ENCODE measurements around the gene NEUROG1. TPM values are rescaled to one million over a fixed set of nuclear protein-coding genes. Genes with fewer than 3 reads are reported as not detected.
A peak's percentile ranks its signal among the peaks of the same experiment; 100 is the strongest.

Gene NEUROG1
- total RNA-seq, 1 experiment from 2014 or later: not detected

- ChIA-PET CTCF (interaction anchor here (0.6 to 32.2 kb wide), 47 partner anchors 11 to 663 kb away, joined by 3 to 2166 read pairs (median 5); partner anchors contain the start of genes CXCL14, DCANP1, SLC25A48 and TIFAB), POLR2A (interaction anchor here (0.6 to 6.8 kb wide), 7 partner anchors 83 to 325 kb away, joined by 3 to 88 read pairs (median 3); no protein-coding TSS in a partner anchor)
- Mint-ChIP-seq H3K4me3 (ENCODE audit: unreplicated experiment) (no peak overlapping the region), H3K9me3 (ENCODE audit: unreplicated experiment) (no peaks in the 10 kb centered on the region), H3K36me3 (ENCODE audit: insufficient read depth, unreplicated experiment) (no peaks in the 10 kb centered on the region), H3K27ac (ENCODE audit: low read depth, unreplicated experiment) (no peak overlapping the region), H3K27me3 (ENCODE audit: insufficient read depth, unreplicated experiment) (peaks cover 40% of the 10 kb centered on the region), H3K4me1 (ENCODE audit: insufficient read depth, unreplicated experiment) (peaks cover 5% of the 10 kb centered on the region)
- peak; percentile 78 for DNase-seq (ENCODE audit: unreplicated experiment)
- no TSS peak for BruUV-seq (replicated peaks)
- TF ChIP-seq, protein P1, sequence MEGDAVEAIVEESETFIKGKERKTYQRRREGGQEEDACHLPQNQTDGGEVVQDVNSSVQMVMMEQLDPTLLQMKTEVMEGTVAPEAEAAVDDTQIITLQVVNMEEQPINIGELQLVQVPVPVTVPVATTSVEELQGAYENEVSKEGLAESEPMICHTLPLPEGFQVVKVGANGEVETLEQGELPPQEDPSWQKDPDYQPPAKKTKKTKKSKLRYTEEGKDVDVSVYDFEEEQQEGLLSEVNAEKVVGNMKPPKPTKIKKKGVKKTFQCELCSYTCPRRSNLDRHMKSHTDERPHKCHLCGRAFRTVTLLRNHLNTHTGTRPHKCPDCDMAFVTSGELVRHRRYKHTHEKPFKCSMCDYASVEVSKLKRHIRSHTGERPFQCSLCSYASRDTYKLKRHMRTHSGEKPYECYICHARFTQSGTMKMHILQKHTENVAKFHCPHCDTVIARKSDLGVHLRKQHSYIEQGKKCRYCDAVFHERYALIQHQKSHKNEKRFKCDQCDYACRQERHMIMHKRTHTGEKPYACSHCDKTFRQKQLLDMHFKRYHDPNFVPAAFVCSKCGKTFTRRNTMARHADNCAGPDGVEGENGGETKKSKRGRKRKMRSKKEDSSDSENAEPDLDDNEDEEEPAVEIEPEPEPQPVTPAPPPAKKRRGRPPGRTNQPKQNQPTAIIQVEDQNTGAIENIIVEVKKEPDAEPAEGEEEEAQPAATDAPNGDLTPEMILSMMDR (IDR thresholded peaks at IDR 0.05; ENCODE audit: unreplicated experiment): peak; percentile 76
- intact Hi-C loops (cut with micrococcal nuclease): loop anchor here (1.0 kb wide), 1 partner anchor 276 kb away; no protein-coding TSS in a partner anchor
These were observed 18.1 kb upstream of the NEUROG1 start for GRCh38 chr5:135553688-135554462.

DNA sequence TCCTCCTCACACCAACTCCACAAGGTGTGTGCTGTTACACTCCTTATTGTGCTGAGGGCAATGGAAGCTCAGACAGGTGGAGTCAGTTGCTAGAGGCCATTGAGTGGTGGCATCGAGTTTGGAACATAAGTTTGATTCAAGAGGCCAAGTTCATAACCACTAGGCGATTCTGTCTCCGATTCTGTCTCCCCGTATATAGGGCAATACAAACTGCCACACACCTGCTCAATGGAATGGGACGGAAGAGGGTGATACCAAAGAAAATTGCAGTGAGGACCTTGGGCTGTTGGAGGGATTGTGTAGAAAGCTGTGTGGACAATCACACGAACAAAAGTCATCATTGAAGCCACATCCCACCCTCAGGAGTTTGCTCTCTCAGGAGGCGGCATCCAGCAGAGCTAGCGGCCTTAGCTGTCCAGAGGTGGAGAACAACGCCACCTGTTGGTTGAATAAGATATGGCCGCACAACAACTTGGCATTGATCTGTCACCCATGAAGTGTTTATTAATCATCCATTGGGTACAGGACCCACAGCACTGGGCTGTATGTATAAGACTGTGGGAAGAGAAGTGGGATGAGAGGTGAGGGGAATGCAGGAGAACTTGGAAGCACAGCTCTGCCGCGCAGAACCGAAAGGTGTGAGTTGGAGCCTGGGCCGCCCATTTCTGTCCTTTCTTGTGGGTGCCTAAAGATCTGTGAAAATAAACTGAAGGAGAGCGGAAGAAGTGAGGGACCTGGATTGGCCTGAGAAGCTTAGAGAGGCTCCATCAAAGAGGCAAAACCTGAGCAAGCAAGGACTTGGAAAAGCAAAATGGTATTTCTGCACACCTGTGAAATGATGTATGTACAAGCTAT lies 16.1 kb upstream of the NEUROG1 start:
- H3K27ac Mint-ChIP-seq (ENCODE audit: low read depth, unreplicated experiment): no peak overlapping the region

DNA sequence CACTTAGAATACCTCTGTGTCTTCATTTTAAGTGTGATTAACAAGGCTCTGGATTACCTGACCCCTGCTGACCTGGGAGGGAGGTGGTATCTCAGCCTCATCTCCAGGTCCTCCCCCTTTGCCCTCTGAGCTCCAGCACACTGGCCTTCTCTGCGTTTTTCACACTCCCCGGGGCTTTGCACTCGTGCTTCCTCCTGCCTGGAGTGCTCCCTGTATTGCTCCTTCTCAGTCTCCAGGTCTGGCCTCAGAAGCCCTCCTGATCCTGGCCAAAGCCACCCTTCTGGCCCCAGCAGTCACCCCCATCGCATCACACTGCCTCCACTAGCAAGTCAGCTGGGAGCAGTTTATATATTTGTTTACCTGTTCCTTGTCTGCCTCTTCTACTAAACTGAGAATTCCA lies 13.6 kb upstream of the NEUROG1 start:
- Mint-ChIP-seq H3K4me3 (ENCODE audit: unreplicated experiment) (no peak overlapping the region), H3K9me3 (ENCODE audit: unreplicated experiment) (no peaks in the 10 kb centered on the region), H3K36me3 (ENCODE audit: insufficient read depth, unreplicated experiment) (no peaks in the 10 kb centered on the region), H3K27ac (ENCODE audit: low read depth, unreplicated experiment) (no peak overlapping the region), H3K27me3 (ENCODE audit: insufficient read depth, unreplicated experiment) (peaks cover 13% of the 10 kb centered on the region), H3K4me1 (ENCODE audit: insufficient read depth, unreplicated experiment) (peaks cover 5% of the 10 kb centered on the region)
- POLR2A ChIA-PET: interaction anchor here (1.8 to 6.8 kb wide), 2 partner anchors 12 to 85 kb away, joined by 6 to 88 read pairs; no protein-coding TSS in a partner anchor
- TF ChIP-seq, protein P1 (IDR thresholded peaks at IDR 0.05; ENCODE audit: unreplicated experiment): no peak
- CTCF ChIA-PET: interaction anchor here (0.6 to 32.2 kb wide), 17 partner anchors 8 to 552 kb away, joined by 3 to 2166 read pairs (median 38); partner anchors contain the start of genes DCANP1, SLC25A48 and TIFAB
- DNase-seq (ENCODE audit: unreplicated experiment): no peak
- no TSS peak for BruUV-seq (replicated peaks)
- intact Hi-C loops (cut with micrococcal nuclease): no loop called here

More for the DNA sequence above, 16.1 kb upstream of the NEUROG1 start:
- TF ChIP-seq, protein P1 (IDR thresholded peaks at IDR 0.05; ENCODE audit: unreplicated experiment): peak; percentile 97
- intact Hi-C loops (cut with micrococcal nuclease): loop anchor here (1.0 kb wide), 2 partner anchors 86 to 90 kb away; no protein-coding TSS in a partner anchor
- H3K4me1 Mint-ChIP-seq (ENCODE audit: insufficient read depth, unreplicated experiment): peaks cover 5% of the 10 kb centered on the region
- no TSS peak for BruUV-seq (replicated peaks)
- POLR2A ChIA-PET: interaction anchor here (0.9 to 6.8 kb wide), 8 partner anchors 46 to 278 kb away, joined by 3 to 88 read pairs (median 4); no protein-coding TSS in a partner anchor
- no peaks in the 10 kb centered on the region for H3K36me3 Mint-ChIP-seq (ENCODE audit: insufficient read depth, unreplicated experiment)
- CTCF ChIA-PET: interaction anchor here (0.5 to 32.2 kb wide), 73 partner anchors 10 to 1769 kb away, joined by 3 to 2166 read pairs (median 4); partner anchors contain the start of genes DCANP1, NEUROG1, SLC25A48 and TIFAB
- H3K9me3 Mint-ChIP-seq (ENCODE audit: unreplicated experiment): no peaks in the 10 kb centered on the region
- peaks cover 25% of the 10 kb centered on the region for H3K27me3 Mint-ChIP-seq (ENCODE audit: insufficient read depth, unreplicated experiment)
- no peak overlapping the region for H3K4me3 Mint-ChIP-seq (ENCODE audit: unreplicated experiment)
- DNase-seq (ENCODE audit: unreplicated experiment): peak; percentile 87

All from MCF 10A (cell line).